OCI-LY3 (cell line): ENCODE data around the gene KCTD8.

Source experiments
- H2AFZ ChIP-seq: fragments of 200-600, 300-600 bp; shearing (Covaris generic); 2 replicates; pipeline ENCODE4 v1.6.0; 2014; ENCODE audit warnings: antibody characterized with exemption, low read depth, low read length
- H3K27ac ChIP-seq: fragments of 200-600, 300-600 bp; sonication (generic); 2 replicates; pipeline ENCODE4 v1.5.1; 2014; ENCODE audit warnings: mild to moderate bottlenecking, low read length, moderate library complexity, mixed read lengths
- H3K27me3 ChIP-seq: fragments of 200-600, 300-600 bp; sonication (generic); 2 replicates; pipeline ENCODE4 v1.6.1; 2014; ENCODE audit warnings: low read depth, low read length, mixed read lengths
- H3K36me3 ChIP-seq: fragments of 200-600, 300-600 bp; sonication (generic); replicated peaks from 2 replicates; pipeline ENCODE3; 2014; ENCODE audit warnings: low read depth, low read length, mixed read lengths
- H3K4me1 ChIP-seq: fragments of 300-600, 200-600 bp; sonication (generic); 2 replicates; pipeline ENCODE4 v1.6.1; 2014; ENCODE audit warnings: low read length, mixed read lengths
- H3K4me2 ChIP-seq: fragments of 200-600, 300-600 bp; sonication (generic); 2 replicates; pipeline ENCODE4 v1.6.1; 2014; ENCODE audit warnings: low read length, mixed read lengths
- H3K4me3 ChIP-seq: fragments of 300-600, 200-600 bp; sonication (generic); 2 replicates; pipeline ENCODE4 v1.5.1; 2014; ENCODE audit warnings: antibody characterized with exemption, mild to moderate bottlenecking, low read length, moderate library complexity
- H3K79me2 ChIP-seq: fragments of 300-600, 200-600 bp; shearing (Covaris generic); 2 replicates; pipeline ENCODE4 v1.6.1; 2014; ENCODE audit warnings: mild to moderate bottlenecking, low read length, mixed read lengths
- H3K9ac ChIP-seq: fragments of 300-600, 200-600 bp; shearing (Covaris generic); 2 replicates; pipeline ENCODE4 v1.6.0; 2014; ENCODE audit warnings: mild to moderate bottlenecking, low read length, moderate library complexity
- H3K9me3 ChIP-seq: fragments of 200-600, 300-600 bp; shearing (Covaris generic); 2 replicates; pipeline ENCODE4 v1.6.1; 2014; ENCODE audit warnings: low read length, mixed read lengths; ENCODE audit not compliant: insufficient read depth
- H4K20me1 ChIP-seq: fragments of 200-600, 300-600 bp; sonication (generic); 2 replicates; pipeline ENCODE4 v1.6.1; 2016; ENCODE audit warnings: low read length, mixed read lengths; ENCODE audit not compliant: insufficient read depth
- EZH2phosphoT487 ChIP-seq: fragments of 200-600 bp; shearing (Covaris generic); IDR thresholded peaks from 2 replicates; pipeline ENCODE4 v1.6.1; 2018; ENCODE audit warnings: antibody characterized with exemption, mixed run types, low read depth
- TF ChIP-seq, protein P1 (sequence below): fragments of 200-600, 300-600 bp; sonication (generic); IDR thresholded peaks from 2 replicates; pipeline ENCODE4 v1.5.1; 2014; ENCODE audit warnings: antibody characterized with exemption, low read length, low read depth

KCTD8 gene

GRCh38 chr4:44221407-44221806, 227.2 kb downstream of the KCTD8 start:
- Histone ChIP-seq H2AFZ (no peak overlapping the region), H3K9ac (no peak overlapping the region), H3K4me2 (no peak overlapping the region), H3K27me3 (no peaks in the 10 kb centered on the region), H3K4me3 (no peak overlapping the region), H3K27ac (no peak overlapping the region), H3K9me3 (no peaks in the 10 kb centered on the region), H3K79me2 (no peaks in the 10 kb centered on the region), H3K36me3 (no peaks in the 10 kb centered on the region), H3K4me1 (no peaks in the 10 kb centered on the region), H4K20me1 (no peaks in the 10 kb centered on the region)
- TF ChIP-seq EZH2phosphoT487, result no peak
- TF ChIP-seq, protein P1, sequence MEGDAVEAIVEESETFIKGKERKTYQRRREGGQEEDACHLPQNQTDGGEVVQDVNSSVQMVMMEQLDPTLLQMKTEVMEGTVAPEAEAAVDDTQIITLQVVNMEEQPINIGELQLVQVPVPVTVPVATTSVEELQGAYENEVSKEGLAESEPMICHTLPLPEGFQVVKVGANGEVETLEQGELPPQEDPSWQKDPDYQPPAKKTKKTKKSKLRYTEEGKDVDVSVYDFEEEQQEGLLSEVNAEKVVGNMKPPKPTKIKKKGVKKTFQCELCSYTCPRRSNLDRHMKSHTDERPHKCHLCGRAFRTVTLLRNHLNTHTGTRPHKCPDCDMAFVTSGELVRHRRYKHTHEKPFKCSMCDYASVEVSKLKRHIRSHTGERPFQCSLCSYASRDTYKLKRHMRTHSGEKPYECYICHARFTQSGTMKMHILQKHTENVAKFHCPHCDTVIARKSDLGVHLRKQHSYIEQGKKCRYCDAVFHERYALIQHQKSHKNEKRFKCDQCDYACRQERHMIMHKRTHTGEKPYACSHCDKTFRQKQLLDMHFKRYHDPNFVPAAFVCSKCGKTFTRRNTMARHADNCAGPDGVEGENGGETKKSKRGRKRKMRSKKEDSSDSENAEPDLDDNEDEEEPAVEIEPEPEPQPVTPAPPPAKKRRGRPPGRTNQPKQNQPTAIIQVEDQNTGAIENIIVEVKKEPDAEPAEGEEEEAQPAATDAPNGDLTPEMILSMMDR, result no peak

DNA sequence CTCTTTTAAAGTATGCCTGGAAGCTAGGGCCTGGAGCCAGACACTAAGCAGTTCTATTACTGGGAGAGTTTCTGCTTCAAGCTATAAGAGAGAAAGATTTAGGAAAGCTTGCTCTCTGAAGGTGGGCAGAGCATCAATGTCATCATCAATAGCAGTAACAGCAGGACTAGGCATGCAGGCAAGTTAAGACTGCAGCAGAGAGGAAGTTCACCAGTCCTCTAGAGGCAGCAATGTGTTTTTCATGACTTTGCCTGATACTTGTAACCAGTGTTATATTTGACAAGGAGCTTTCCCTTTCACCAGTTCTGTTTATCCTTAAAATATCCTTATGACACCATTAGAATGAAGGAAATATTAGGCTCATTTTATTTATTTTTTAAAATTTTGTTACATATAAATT, 237.9 kb downstream of the KCTD8 start:
- no peaks in the 10 kb centered on the region for H3K79me2 ChIP-seq
- H2AFZ ChIP-seq, result no peak overlapping the region
- H3K27me3 ChIP-seq, result no peaks in the 10 kb centered on the region
- H3K4me3 ChIP-seq, result no peak overlapping the region
- no peak overlapping the region for H3K4me2 ChIP-seq
- no peaks in the 10 kb centered on the region for H4K20me1 ChIP-seq
- H3K9me3 ChIP-seq, result no peaks in the 10 kb centered on the region
- H3K27ac ChIP-seq, result no peak overlapping the region
- no peak for TF ChIP-seq EZH2phosphoT487
- TF ChIP-seq, protein P1, result 0 out of 2 replicates have a peak, but pooled peaks have one; percentile 4
- H3K9ac ChIP-seq, result no peak overlapping the region
- no peaks in the 10 kb centered on the region for H3K4me1 ChIP-seq
- H3K36me3 ChIP-seq, result no peaks in the 10 kb centered on the region

GRCh38 chr4:44196796-44197195, 251.8 kb downstream of the KCTD8 start:
- H3K9ac ChIP-seq, result no peak overlapping the region
- no peak overlapping the region for H2AFZ ChIP-seq
- peaks cover 13% of the 10 kb centered on the region for H3K4me1 ChIP-seq
- no peaks in the 10 kb centered on the region for H3K79me2 ChIP-seq
- H3K4me2 ChIP-seq, result no peak overlapping the region
- no peak overlapping the region for H3K4me3 ChIP-seq
- H3K36me3 ChIP-seq, result no peaks in the 10 kb centered on the region
- no peaks in the 10 kb centered on the region for H3K27me3 ChIP-seq
- H3K9me3 ChIP-seq, result no peaks in the 10 kb centered on the region
- no peak overlapping the region for H3K27ac ChIP-seq
- H4K20me1 ChIP-seq, result no peaks in the 10 kb centered on the region
- no peak for TF ChIP-seq EZH2phosphoT487
- TF ChIP-seq, protein P1, result no peak

DNA sequence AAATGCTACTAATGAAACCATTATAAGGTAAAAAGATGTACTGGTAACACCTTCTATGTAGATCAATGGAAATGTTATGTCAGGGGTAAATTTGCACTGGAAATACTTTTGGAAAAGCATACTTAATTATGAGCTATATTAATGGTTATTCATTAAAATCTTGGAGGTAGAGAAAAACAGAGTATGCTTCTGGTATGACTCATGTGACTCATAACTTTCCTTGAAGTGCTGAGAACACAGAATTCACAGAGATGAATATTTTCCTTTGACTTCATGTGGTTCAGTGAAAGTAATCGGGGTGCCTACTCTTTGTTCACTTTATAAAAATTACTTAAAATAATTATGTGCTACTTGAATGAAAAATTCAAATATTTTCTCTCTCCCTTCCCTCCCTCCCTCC, 254.2 kb downstream of the KCTD8 start:
- Histone ChIP-seq H3K9me3 (no peaks in the 10 kb centered on the region), H3K36me3 (no peaks in the 10 kb centered on the region), H3K79me2 (no peaks in the 10 kb centered on the region), H4K20me1 (no peaks in the 10 kb centered on the region), H3K27me3 (no peaks in the 10 kb centered on the region), H3K4me2 (peak overlapping the region; percentile 22; the same call in 1 of the 2 replicates), H3K27ac (no peak overlapping the region), H3K4me1 (peaks cover 13% of the 10 kb centered on the region), H2AFZ (no peak overlapping the region), H3K4me3 (no peak overlapping the region), H3K9ac (no peak overlapping the region)
- TF ChIP-seq, protein P1, result no peak
- TF ChIP-seq EZH2phosphoT487, result no peak
